ENCODE measurements around the gene PITPNM3.
A peak's percentile ranks its signal among the peaks of the same experiment; 100 is the strongest.

PITPNM3 gene

DNA sequence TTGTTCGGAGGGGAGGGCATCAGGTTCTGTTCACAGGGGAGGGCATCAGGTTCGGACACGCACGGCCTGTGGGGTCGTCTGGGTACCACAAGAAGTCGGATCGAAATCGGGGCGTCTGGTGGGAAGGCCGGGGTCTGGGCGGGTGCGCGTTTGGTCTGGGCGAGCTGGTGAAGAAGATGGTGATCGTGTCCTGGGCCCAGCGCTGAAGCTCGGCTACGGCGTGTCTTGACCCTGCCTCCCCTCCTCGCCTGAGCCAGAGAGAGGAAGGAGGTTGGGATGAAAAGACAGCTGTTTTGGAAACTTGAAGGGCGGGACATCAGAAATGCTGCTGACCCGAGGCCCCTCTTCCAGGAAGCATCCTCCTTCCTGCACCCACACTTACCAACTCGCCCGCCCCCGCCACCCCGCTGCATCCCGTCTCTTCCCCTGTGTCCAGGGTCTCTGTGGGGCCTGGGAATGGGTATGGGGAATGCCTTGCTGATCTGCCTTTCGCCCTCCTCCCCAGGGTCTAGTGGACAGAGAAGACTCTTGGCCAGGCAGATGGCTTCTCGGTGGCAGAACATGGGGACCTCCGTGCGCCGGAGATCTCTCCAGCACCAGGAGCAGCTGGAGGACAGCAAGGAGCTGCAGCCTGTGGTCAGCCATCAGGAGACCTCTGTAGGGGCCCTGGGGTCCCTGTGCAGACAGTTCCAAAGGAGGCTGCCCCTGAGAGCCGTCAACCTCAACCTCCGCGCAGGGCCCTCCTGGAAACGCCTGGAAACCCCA lies 111.6 kb downstream of the PITPNM3 start:
- DNase-seq (ENCODE audit: low read depth, low spot score) = no peak

- peak; percentile 97 for DNase-seq (ENCODE audit: low read depth, low spot score)
Observed at GRCh38 chr17:6443692-6444570, 112.4 kb downstream of the PITPNM3 start, which contains the start of gene PIMREG. PIMREG (plus strand) TSS chr17:6444455; CDS start chr17:6445111, 656 bp downstream.

DNA sequence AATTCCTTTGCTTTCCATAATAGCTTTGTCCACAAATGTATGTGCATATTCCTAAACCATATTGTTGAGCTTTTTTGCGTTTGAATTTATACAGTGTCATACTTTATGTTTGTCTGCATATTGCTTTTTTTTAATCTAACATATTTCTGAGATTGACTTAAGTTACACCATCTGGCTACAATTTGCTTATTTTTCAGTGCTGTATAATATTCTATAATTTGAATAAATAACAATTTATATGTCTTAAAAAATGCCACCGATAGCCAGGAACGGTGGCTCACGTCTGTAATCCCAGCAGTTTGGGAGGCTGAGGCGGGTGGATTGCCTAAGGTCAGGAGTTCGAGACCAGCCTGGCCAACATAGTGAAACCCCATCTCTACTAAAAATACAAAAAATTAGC lies 113.6 kb downstream of the PITPNM3 start:
- no peak for DNase-seq (ENCODE audit: low read depth, low spot score)

GRCh38 chr17:6439951-6440350 lies 116.4 kb downstream of the PITPNM3 start:
- DNase-seq (ENCODE audit: low read depth, low spot score) = peak; percentile 24

DNA sequence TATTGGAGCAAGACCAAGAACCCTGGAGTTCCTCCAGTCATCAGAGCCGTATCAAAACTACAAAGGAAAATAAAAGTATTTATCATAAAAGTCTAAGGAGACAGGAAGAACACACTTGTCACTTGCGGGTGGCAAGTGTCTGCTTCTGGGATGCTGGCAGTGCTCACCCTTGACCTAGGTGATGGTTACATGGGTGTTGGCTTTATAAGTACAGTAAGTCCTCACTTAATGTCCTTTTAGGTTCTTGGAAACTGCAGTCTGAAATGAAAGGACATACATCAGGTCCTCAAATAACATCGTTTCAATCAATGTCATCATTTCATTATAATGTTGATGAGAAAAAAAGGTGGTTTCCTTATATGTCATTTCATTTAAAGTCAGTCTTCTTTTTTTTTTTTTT lies 118.4 kb downstream of the PITPNM3 start:
- DNase-seq (ENCODE audit: low read depth, low spot score) = no peak

DNA sequence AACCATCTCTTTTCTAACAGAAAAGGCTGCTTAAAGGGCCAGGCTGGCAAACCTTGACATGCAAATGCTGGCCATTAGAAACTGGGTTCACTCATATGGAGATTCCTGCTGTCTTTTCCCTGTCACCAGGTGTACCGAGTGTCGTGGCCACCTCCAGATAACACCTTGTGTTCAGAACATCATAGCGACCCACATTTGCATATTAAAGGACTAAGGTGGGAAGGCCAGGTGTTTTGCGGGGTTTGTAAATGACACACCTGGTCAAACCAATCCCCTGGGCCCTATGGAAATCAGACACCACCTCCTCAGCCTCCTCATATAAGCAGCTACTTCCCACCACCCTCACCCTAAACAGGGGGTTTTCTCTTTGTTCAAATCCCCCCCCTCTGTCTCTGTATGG lies 118.9 kb downstream of the PITPNM3 start:
- no peak for DNase-seq (ENCODE audit: low read depth, low spot score)

GRCh38 chr17:6435968-6436367 lies 120.4 kb downstream of the PITPNM3 start:
- peak; percentile 90 for DNase-seq (ENCODE audit: low read depth, low spot score)

- peak; percentile 25 for DNase-seq (ENCODE audit: low read depth, low spot score)
Observed at GRCh38 chr17:6435051-6435450, 121.3 kb downstream of the PITPNM3 start, which contains the start of gene AIPL1. AIPL1 (minus strand) TSS chr17:6435121; CDS start chr17:6435104, 17 bp downstream.

GRCh38 chr17:6430769-6431168 lies 125.6 kb downstream of the PITPNM3 start:
- DNase-seq (ENCODE audit: low read depth, low spot score) = no peak

- no peak for DNase-seq (ENCODE audit: low read depth, low spot score)
Observed at GRCh38 chr17:6429266-6429665, 127.1 kb downstream of the PITPNM3 start.

DNA sequence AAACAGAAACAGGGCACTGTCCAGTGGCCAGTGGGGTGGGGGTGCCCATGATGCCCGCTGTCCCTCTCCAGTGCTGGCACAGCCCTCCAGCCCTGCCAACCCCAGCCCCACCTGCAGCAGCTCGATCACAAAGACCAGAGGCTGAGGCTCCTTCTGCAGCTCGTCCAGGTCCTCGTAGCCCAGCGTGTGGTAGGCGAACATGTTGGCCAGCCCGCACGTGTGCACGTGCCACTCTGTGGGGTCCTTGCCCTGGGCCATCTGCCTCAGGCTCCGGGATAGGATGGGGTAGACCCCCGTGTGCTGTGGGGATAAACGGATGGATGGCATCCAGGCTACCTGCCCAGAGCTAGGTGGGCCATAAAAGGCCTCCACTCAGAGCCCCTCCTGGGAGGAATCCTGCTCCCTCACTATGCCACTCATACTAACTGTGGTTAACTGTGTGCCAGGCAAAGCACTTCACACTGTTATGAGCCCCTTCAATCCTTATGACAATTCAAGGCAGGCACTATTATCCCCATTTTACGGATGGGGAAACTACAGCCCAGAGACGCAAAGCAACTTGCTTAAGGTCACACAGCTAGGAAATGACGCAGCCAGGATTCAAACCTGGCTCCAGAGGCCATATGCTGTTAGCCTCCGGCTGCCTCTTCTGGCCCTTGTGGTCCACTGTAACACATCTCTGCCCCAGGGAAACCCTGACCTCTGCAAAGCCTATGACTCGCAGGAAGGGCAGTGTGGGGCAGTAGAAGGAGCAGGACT lies 128.0 kb downstream of the PITPNM3 start:
- no peak for DNase-seq (ENCODE audit: low read depth, low spot score)

DNA sequence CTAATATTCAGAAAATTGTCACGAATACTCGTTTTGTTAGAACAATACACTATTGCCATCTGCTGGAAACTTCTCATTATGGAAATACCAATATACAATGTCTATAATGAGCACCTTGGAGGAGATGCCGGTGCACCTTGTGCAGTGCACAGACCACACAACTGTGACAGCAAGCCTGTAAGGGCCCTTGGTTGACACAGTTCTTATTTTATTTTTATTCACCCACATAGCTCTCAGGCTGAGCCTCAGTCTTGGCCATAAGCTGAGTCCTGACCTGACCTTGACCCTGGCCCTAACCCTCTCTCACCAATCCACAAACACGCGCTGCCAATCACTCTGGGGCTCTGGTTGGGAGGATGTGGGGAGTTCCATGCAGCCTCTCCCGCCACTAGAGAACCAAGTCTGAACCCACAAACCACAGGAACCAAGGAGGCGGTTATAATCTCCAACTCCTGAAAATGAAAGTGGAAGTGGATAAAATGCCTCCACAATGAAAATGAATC lies 129.0 kb downstream of the PITPNM3 start:
- DNase-seq (ENCODE audit: low read depth, low spot score) = no peak

DNA sequence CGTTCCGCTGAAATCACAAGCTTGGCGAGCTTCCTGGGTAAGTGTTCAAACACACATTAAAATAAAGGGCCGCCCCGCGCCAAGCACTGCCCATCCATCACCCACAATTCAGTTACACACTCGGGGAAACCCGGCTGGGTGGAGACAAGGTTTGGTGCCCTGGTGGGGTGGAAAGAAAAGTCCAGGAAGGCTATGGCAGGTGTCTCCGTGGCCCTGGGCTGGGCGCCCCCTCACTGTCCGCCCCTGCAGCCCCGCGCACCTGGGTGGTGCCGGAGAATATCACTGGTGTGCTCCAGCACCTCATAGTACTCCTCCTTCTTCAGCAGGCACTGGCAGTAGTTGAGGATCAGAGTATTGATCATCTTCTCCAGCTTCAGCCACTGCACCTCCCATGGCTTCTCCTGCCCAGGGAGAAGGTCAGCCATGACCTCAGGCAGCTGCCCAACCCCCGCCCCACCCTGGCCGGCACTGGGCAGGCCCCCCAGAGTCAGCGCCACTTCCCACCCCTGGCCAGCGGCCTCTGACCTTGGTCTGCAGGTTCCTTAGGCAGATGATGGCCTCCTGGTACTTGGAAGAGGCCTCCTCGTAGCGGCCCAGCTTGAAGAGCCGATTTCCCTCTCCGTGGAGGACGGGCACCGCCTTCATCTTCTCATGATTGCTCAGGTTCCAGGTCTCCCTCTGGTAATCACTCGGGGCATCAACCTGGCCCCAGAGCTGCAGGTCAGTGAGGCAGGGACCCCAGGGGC lies 129.8 kb downstream of the PITPNM3 start:
- DNase-seq (ENCODE audit: low read depth, low spot score) = no peak

- no peak for DNase-seq (ENCODE audit: low read depth, low spot score)
Observed at GRCh38 chr17:6425407-6425806, 130.9 kb downstream of the PITPNM3 start.

- no peak for DNase-seq (ENCODE audit: low read depth, low spot score)
Observed at GRCh38 chr17:6423931-6424330, 132.4 kb downstream of the PITPNM3 start.

DNA sequence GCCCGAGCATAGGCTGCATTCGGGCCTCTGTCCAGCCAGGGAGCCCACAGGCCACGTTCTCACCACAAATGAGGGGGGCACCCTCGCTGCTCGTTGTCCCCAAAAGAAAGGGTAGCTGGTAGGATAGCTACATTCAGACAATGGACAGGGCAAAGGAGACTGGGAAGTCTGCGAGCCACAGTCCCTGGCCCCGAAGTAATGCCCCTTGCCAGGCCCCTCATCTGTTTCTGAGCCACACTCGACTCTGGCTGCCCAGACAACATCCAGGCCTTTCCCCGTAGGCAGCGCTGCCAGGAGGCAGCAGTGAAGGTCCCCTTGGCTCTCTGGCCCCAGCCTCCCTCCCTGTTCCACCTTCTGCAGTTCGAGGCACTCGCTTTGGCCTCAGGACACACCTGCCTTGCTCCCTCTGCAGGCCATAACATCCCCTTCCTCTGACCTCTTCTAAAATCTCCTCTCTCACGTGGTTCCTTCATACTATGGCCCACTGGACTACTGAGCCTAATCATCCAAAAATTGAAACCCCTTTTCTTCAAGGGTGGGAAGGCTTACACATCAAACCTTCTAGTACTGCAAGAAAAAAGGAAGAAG lies 133.6 kb downstream of the PITPNM3 start:
- peak; percentile 27 for DNase-seq (ENCODE audit: low read depth, low spot score)

DNA sequence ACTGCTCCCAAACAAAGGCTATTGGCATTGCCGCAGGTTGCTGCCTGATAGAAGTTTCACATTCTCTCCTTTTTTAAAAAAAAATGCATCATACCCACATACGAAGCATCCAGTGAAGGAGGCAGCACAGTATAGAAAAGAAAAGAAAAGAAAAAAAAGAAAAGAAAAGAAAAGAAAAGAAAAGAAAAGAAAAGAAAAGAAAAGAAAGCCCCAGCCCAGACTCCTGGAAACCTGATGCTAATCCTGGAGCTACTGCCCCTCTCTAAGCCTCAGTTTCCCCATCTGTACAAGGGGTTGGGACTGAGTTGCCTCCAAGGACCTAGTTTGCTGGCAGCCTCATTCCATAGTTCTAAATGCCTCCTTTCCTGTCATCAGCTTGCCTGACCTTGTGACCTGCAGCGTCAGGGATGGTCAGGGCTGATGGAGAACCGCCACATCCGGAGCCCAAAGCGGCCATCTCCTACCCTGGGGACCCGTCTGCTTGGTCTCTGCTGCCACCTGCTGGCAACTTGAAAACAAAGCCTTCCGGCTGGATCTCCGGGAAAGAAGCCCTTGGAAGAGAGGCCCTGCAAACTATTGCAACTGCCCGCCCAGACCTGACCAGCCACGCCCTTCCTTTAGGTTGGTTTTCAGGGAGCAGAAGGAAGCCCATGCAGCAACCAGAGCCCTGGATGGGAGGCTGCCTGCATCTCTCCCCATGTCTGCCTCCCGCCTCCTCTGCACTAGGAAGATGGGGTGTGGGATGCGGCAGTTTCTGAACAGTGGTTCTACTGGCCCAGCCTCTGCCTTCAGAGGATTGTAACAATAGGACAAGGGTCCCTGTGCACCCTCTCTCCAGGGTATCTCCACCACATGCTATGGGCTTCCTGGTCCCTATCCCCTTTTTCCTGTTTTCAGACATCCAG lies 134.4 kb downstream of the PITPNM3 start:
- peak; percentile 92 for DNase-seq (ENCODE audit: low read depth, low spot score)

DNA sequence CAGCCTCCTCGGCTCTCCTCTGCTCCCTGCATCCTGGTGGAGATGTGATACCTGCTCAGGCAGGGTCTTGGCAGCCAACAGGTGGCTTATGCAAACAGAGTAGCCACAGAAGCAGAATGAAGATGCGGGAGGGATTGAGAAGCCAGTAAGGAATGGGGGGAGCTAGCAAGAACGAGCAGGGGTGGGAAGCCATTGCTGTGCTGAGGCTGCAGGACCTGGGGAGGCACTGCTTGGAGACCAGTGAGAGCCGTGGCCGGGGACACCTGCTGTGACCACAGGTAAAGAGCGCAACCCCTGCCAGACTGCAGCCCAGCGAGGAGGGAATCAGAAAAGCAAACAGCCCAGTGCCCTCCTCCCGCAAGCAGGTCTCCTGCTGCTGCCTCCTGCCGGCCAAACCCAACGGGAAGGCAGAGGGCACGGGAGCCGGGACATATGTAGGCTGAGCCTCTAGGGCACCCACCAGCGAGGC lies 136.1 kb downstream of the PITPNM3 start:
- DNase-seq (ENCODE audit: low read depth, low spot score) = peak; percentile 65

DNA sequence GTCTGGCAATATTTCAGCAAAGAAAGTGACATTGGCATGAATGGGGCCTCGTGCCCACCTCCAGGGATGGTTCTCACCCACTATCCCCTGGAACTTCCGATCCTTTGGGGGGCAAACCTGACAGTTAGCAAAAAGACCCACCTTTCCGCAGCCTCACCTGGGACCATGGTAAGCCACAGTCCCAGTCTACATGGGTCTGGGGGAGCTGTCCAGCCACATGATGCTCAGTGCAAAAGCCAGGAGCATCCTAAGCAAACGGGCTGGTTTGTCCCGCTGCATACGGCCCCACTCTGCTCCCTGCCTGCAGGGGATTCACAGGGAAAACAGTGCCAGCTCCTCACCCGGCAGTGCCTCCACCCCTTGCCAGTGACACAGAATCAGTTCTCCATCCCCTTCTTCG lies 140.7 kb downstream of the PITPNM3 start:
- DNase-seq (ENCODE audit: low read depth, low spot score) = no peak
